H1 (cell line): ENCODE measurements around the gene KRT72. TPM values are rescaled to one million over a fixed set of nuclear protein-coding genes. Genes with fewer than 3 reads are reported as not detected.

Experiments used
- CBX8 ChIP-seq: fragments of 300-800, 300-1000 bp; sonication (generic); IDR thresholded peaks from 2 replicates; pipeline ENCODE4 v1.7.1; 2016; ENCODE audit warnings: low read depth, low read length, borderline replicate concordance
- CHD7 ChIP-seq: fragments of 300-600 bp; sonication (generic); IDR thresholded peaks from 2 replicates; pipeline ENCODE4 v1.7.1; 2012; ENCODE audit warnings: low read length, moderate library complexity, mild to moderate bottlenecking, inconsistent platforms; ENCODE audit not compliant: insufficient replicate concordance
- SIRT6 ChIP-seq: IDR thresholded peaks from one replicate; pipeline ENCODE4 v1.7.1; 2012; ENCODE audit warnings: low read length, inconsistent platforms
- TAF1 ChIP-seq: IDR thresholded peaks from 2 replicates; pipeline ENCODE4 v1.6.1; 2011; ENCODE audit warnings: mild to moderate bottlenecking, low read depth, low read length
- polyA plus RNA-seq, 7 experiments: library from polyadenylated mRNA; depleted of rRNA in 3 of 7; stranded (reverse) in 5 of 7; unstranded in 2 of 7; fragments of >200 nt in 5 of 7; fragments of 200-250 nt in 2 of 7; gene quantifications; 1 replicate in 5 of 7; 2 replicates in 1 of 7; 4 replicates in 1 of 7; pipeline versions ENCODE4 v1.2.1 to v1.2.3, GENCODE V29; 2011 to 2013; ENCODE audit warnings: missing spikeins in 2 of 7, mixed read lengths in 2 of 7
- total RNA-seq: library from RNA; stranded (reverse); fragmentation: NEBNext Ultra II Directional; extraction: Animal tissue kit (Norgen Biotek cat#: 25700); gene quantifications from 2 replicates; pipeline ENCODE4 v1.2.1, GENCODE V29; 2021

The KRT72 gene
- total and polyA plus RNA-seq, 2 of the 8 experiments (the other 6 are each of a cell fraction or from before 2014, with no cell fraction given): not detected

- TF ChIP-seq CHD7 (no peak), SIRT6 (no peak), CBX8 (no peak), TAF1 (no peak)
These were observed 9.7 kb downstream of the KRT72 start (continued) for GRCh38 chr12:52591521-52591920.
